A549 (cell line): ENCODE measurements around the gene PFDN1. TPM values are rescaled to one million over a fixed set of nuclear protein-coding genes. Genes with fewer than 3 reads are reported as not detected.

Experiments used
- ATAC-seq, 2 experiments: fragments of 200-7000 bp in 1 of 2; fragments of >200 bp in 1 of 2; cut with Nextera tagmentation in 1 of 2; cut with Tn5 transposase in 1 of 2; 3 replicates each; pipeline versions ENCODE4 v1.8.0 to v1.9.1; 2018 to 2020; ENCODE audit warnings: mild to moderate bottlenecking in 1 of 2, moderate library complexity in 1 of 2
- CTCF ChIA-PET: fragments of 300-600 bp; sonication (Branson Sonifier 250); formaldehyde crosslinking; extraction: SDS; loops from one replicate; lab custom pipeline; 2021; ENCODE audit warnings: antibody characterized with exemption, inconsistent platforms; lab: Yijun Ruan, JAX
- POLR2A ChIA-PET: fragments of 350-600 bp; formaldehyde crosslinking; extraction: SDS; loops from one replicate; lab custom pipeline; 2021; ENCODE audit warnings: antibody characterized with exemption, inconsistent platforms; lab: Yijun Ruan, JAX
- DNase-seq, 2 experiments: peaks; one replicate each; pipeline versions ENCODE4 v3.0.0 to v3.0.0-alpha.2; 2011 to 2016; ENCODE audit warnings: low read depth in 1 of 2, low spot score in 1 of 2
- FAIRE-seq: peaks from 2 replicates; lab custom pipeline; 2011; peaks lifted over from hg19 to GRCh38; lab: Jason Lieb, UNC
- H3K27ac ChIP-seq, 2 experiments: fragments of >200 bp; sonication (Bioruptor Twin); formaldehyde crosslinking; 3 replicates each; pipeline ENCODE4 v1.5.1; 2016 to 2017
- H3K4me1 ChIP-seq: fragments of >200 bp; sonication (Bioruptor Twin); formaldehyde crosslinking; 3 replicates; pipeline ENCODE4 v1.6.1; 2016
- H3K4me2 ChIP-seq: fragments of >200 bp; sonication (Bioruptor Twin); formaldehyde crosslinking; 3 replicates; pipeline ENCODE4 v1.6.1; 2016
- H3K4me3 ChIP-seq: fragments of >200 bp; sonication (Bioruptor Twin); formaldehyde crosslinking; 3 replicates; pipeline ENCODE4 v1.5.1; 2016
- H3K9me3 ChIP-seq: fragments of >200 bp; sonication (Bioruptor Twin); formaldehyde crosslinking; 3 replicates; pipeline ENCODE4 v1.6.1; 2016
- BCL3 ChIP-seq: fragments of >200 bp; sonication (Bioruptor Twin); formaldehyde crosslinking; IDR thresholded peaks from 3 replicates; pipeline ENCODE4 v1.6.1; 2016
- BHLHE40 ChIP-seq: IDR thresholded peaks from 2 replicates; pipeline ENCODE4 v1.6.1; 2012; ENCODE audit warnings: low read depth, low read length, inconsistent platforms
- CBX8 ChIP-seq: fragments of 200-600 bp; sonication (generic); IDR thresholded peaks from 2 replicates; pipeline ENCODE4 v1.6.1; 2016
- CEBPB ChIP-seq, 2 experiments: fragments of >200 bp in 1 of 2; sonication (Bioruptor Twin) in 1 of 2; formaldehyde crosslinking in 1 of 2; IDR thresholded peaks; 2 replicates each; pipeline ENCODE4 v1.6.1; 2012 to 2016
- CHD2 ChIP-seq: fragments of 150-350 bp; IDR thresholded peaks from 2 replicates; pipeline ENCODE4 v1.6.1; 2014; ENCODE audit warnings: low read length; ENCODE audit not compliant: partially characterized antibody
- CHD4 ChIP-seq: fragments of 200-600 bp; sonication (generic); IDR thresholded peaks from 2 replicates; pipeline ENCODE4 v1.6.1; 2016; ENCODE audit warnings: antibody characterized with exemption, mild to moderate bottlenecking, borderline replicate concordance
- E2F6 ChIP-seq: IDR thresholded peaks from 2 replicates; pipeline ENCODE4 v1.6.1; 2012; ENCODE audit warnings: low read depth, borderline replicate concordance
- EP300 ChIP-seq, 2 experiments: fragments of >200 bp; sonication (Bioruptor Twin); formaldehyde crosslinking; IDR thresholded peaks; 2 replicates in 1 of 2; 3 replicates in 1 of 2; pipeline ENCODE4 v1.6.1; 2016 to 2017
- FOSL2 ChIP-seq, 2 experiments: fragments of 450-650 bp in 1 of 2; fragments of >200 bp in 1 of 2; sonication (Bioruptor Twin) in 1 of 2; formaldehyde crosslinking; IDR thresholded peaks; 2 replicates each; pipeline versions ENCODE4 v1.5.0 to v1.6.1; 2016 to 2020; ENCODE audit warnings: mild to moderate bottlenecking in 1 of 2, moderate library complexity in 1 of 2
- FOXS1 ChIP-seq: fragments of 250-450 bp; sonication (Bioruptor Pico); IDR thresholded peaks from 2 replicates; pipeline ENCODE4 v1.5.0; 2020; ENCODE audit warnings: mild to moderate bottlenecking, moderate library complexity
- GATA3 ChIP-seq: IDR thresholded peaks from 2 replicates; pipeline ENCODE4 v1.6.1; 2012; ENCODE audit warnings: borderline replicate concordance
- HES2 ChIP-seq: fragments of >200 bp; sonication (Bioruptor Twin); formaldehyde crosslinking; IDR thresholded peaks from 2 replicates; pipeline ENCODE4 v1.6.1; 2016
- HEYL ChIP-seq: fragments of 250-450 bp; sonication (Bioruptor Pico); IDR thresholded peaks from 2 replicates; pipeline ENCODE4 v1.8.0; 2021; ENCODE audit warnings: mild to moderate bottlenecking, moderate library complexity
- HMGXB4 ChIP-seq: fragments of 250-450 bp; sonication (Bioruptor Pico); IDR thresholded peaks from 2 replicates; pipeline ENCODE4 v1.5.0; 2021; ENCODE audit warnings: mild to moderate bottlenecking, moderate library complexity, borderline replicate concordance
- HOXB13 ChIP-seq: fragments of 250-450 bp; sonication (Bioruptor Pico); IDR thresholded peaks from 2 replicates; pipeline ENCODE4 v1.5.0; 2020; ENCODE audit warnings: low read depth, mild to moderate bottlenecking, moderate library complexity
- HOXB5 ChIP-seq: fragments of 250-450 bp; sonication (Bioruptor Pico); IDR thresholded peaks from 2 replicates; pipeline ENCODE4 v1.5.0; 2020; ENCODE audit warnings: mild to moderate bottlenecking, moderate library complexity
- KDM5A ChIP-seq: fragments of 200-600 bp; sonication (generic); IDR thresholded peaks from 2 replicates; pipeline ENCODE4 v1.6.1; 2016; ENCODE audit warnings: antibody characterized with exemption, mild to moderate bottlenecking
- MAZ ChIP-seq: fragments of 150-350 bp; IDR thresholded peaks from 2 replicates; pipeline ENCODE4 v1.6.1; 2014; ENCODE audit warnings: antibody characterized with exemption, low read depth, low read length, borderline replicate concordance
- MYC ChIP-seq: IDR thresholded peaks from 2 replicates; pipeline ENCODE4 v1.6.1; 2012; ENCODE audit warnings: mild to moderate bottlenecking, inconsistent platforms, low read length, improper control_type of control experiment, borderline replicate concordance
- NR3C1 ChIP-seq: fragments of >200 bp; sonication (Bioruptor Twin); formaldehyde crosslinking; IDR thresholded peaks from 3 replicates; pipeline ENCODE4 v1.6.1; 2017
- POLR2A ChIP-seq: IDR thresholded peaks from 2 replicates; pipeline ENCODE4 v1.6.1; 2012; ENCODE audit warnings: mild to moderate bottlenecking, low read length
- RAD21 ChIP-seq, 2 experiments: fragments of >200 bp in 1 of 2; sonication (Bioruptor Twin) in 1 of 2; formaldehyde crosslinking in 1 of 2; IDR thresholded peaks in 1 of 2; conservative IDR thresholded peaks in 1 of 2; 2 replicates in 1 of 2; 3 replicates in 1 of 2; pipeline ENCODE4 v1.6.1; 2012 to 2018; ENCODE audit warnings: inconsistent platforms in 1 of 2
- RARB ChIP-seq: fragments of 250-450 bp; sonication (Bioruptor Pico); IDR thresholded peaks from 2 replicates; pipeline ENCODE4 v1.8.0; 2021; ENCODE audit warnings: mild to moderate bottlenecking, moderate library complexity
- RCOR1 ChIP-seq: fragments of 150-350 bp; IDR thresholded peaks from 2 replicates; pipeline ENCODE4 v1.6.1; 2014; ENCODE audit warnings: antibody characterized with exemption, low read length, low read depth
- SMC3 ChIP-seq: fragments of >200 bp; sonication (Bioruptor Twin); formaldehyde crosslinking; IDR thresholded peaks from 3 replicates; pipeline ENCODE4 v1.6.1; 2018; ENCODE audit warnings: inconsistent platforms
- USF2 ChIP-seq: fragments of 450-650 bp; IDR thresholded peaks from 2 replicates; pipeline ENCODE4 v1.6.1; 2014; ENCODE audit warnings: antibody characterized with exemption
- ZFP36 ChIP-seq: fragments of 450-650 bp; IDR thresholded peaks from 2 replicates; pipeline ENCODE4 v1.6.1; 2014; ENCODE audit warnings: borderline replicate concordance; ENCODE audit not compliant: partially characterized antibody
- ZSCAN20 ChIP-seq: fragments of 250-450 bp; sonication (Bioruptor Pico); IDR thresholded peaks from 2 replicates; pipeline ENCODE4 v1.8.0; 2022; ENCODE audit warnings: mild to moderate bottlenecking, moderate library complexity
- WGBS: methylation state at CpG from one replicate; pipeline ENCODE4 v1.1.6; 2017; ENCODE audit errors: missing lambda C conversion rate; 5-methylcytosine and 5-hydroxymethylcytosine counted together
- polyA plus RNA-seq, 4 experiments: library from polyadenylated mRNA; depleted of rRNA in 3 of 4; stranded (reverse); fragments of >200 nt; fragmentation: RNase III in 1 of 4; extraction: RNeasy Plus Mini Kit Qiagen cat#74134 plus additional on column Dnase treatment in 1 of 4; gene quantifications; 2 replicates in 3 of 4; 3 replicates in 1 of 4; pipeline ENCODE4 v1.2.3, GENCODE V29; 2011 to 2017

The PFDN1 gene
- polyA plus RNA-seq, 2 of the 4 experiments (the other 2 are of a cell fraction) = 90.4 to 201 TPM

- TF ChIP-seq GATA3 (no peak), HOXB13 (CRISPR knock-in tag) (no peak)
- H3K27ac ChIP-seq = no peak overlapping the region
- 69% methylated on average over 3 of the region's 3 CpGs for WGBS
- peaks cover 36% of the 10 kb centered on the region for H3K4me1 ChIP-seq
- POLR2A ChIA-PET = interaction anchor here (1.1 kb wide), 1 partner anchor 89 kb away, joined by 3 read pairs; the partner anchor contains the start of gene HBEGF
- peaks cover 3% of the 10 kb centered on the region; the same call in 1 of the 3 replicates for H3K9me3 ChIP-seq
- CTCF ChIA-PET = interaction anchor here (0.8 to 42.9 kb wide), 4 partner anchors 15 to 94 kb away, joined by 4 to 1613 read pairs (median 84); partner anchors contain the start of genes HBEGF and SLC4A9
- no peak overlapping the region for H3K4me3 ChIP-seq
- ATAC-seq (no peak), FAIRE-seq (no peak), DNase-seq (no peak)
- H3K4me2 ChIP-seq = no peak overlapping the region
These were observed 44.9 kb downstream of the PFDN1 start for GRCh38 chr5:140258016-140258415.

GRCh38 chr5:140256726-140257125 is 46.2 kb downstream of the PFDN1 start:
- 94% methylated on average over 6 of the region's 6 CpGs for WGBS

GRCh38 chr5:140255460-140256157 is 47.3 kb downstream of the PFDN1 start:
- H3K27ac ChIP-seq = no peak overlapping the region
- POLR2A ChIA-PET = no interaction called here
- H3K4me2 ChIP-seq = no peak overlapping the region
- H3K4me1 ChIP-seq = peaks cover 42% of the 10 kb centered on the region
- CTCF ChIA-PET = interaction anchor here (0.6 to 42.9 kb wide), 7 partner anchors 10 to 184 kb away, joined by 3 to 1613 read pairs (median 3); partner anchors contain the start of genes HBEGF and SLC4A9
- 86% methylated on average over 4 of the region's 4 CpGs for WGBS
- no peak for FAIRE-seq
- no peak for DNase-seq
- ATAC-seq = no peak
- H3K9me3 ChIP-seq = peaks cover 3% of the 10 kb centered on the region; the same call in 1 of the 3 replicates
- H3K4me3 ChIP-seq = no peak overlapping the region
- TF ChIP-seq CHD4 (no peak), NR3C1 (no peak), KDM5A (no peak), CBX8 (no peak), CHD2 (no peak), BCL3 (no peak), HMGXB4 (CRISPR knock-in tag) (no peak), FOXS1 (CRISPR knock-in tag) (no peak), RCOR1 (no peak)

More at GRCh38 chr5:140256726-140257125, 46.2 kb downstream of the PFDN1 start:
- peaks cover 43% of the 10 kb centered on the region for H3K4me1 ChIP-seq
- no peak overlapping the region for H3K27ac ChIP-seq
- no peak overlapping the region for H3K4me2 ChIP-seq
- no peak for ATAC-seq
- ChIA-PET CTCF (interaction anchor here (0.8 to 42.9 kb wide), 7 partner anchors 13 to 463 kb away, joined by 3 to 1613 read pairs (median 4); partner anchors contain the start of genes HBEGF and SLC4A9), POLR2A (no interaction called here)
- no peak overlapping the region for H3K4me3 ChIP-seq
- no peak for FAIRE-seq
- H3K9me3 ChIP-seq = peaks cover 3% of the 10 kb centered on the region; the same call in 1 of the 3 replicates
- DNase-seq = no peak
- no peak for TF ChIP-seq RAD21 (conservative IDR thresholded peaks at IDR 0.05 in 1 of 2, IDR thresholded peaks at IDR 0.05 in 1 of 2)
- TF ChIP-seq HOXB5 (CRISPR knock-in tag) = no peak
- TF ChIP-seq HES2 = no peak
- TF ChIP-seq ZFP36 = no peak
- no peak for TF ChIP-seq MAZ
- no peak for TF ChIP-seq FOSL2 (IDR thresholded peaks at IDR 0.05)
- TF ChIP-seq FOSL2 (CRISPR knock-in tag; IDR thresholded peaks at IDR 0.05) = no peak
- no peak for TF ChIP-seq NR3C1
- no peak for TF ChIP-seq HMGXB4 (CRISPR knock-in tag)
- TF ChIP-seq CEBPB (IDR thresholded peaks at IDR 0.05) = no peak
- no peak for TF ChIP-seq BHLHE40
- no peak for TF ChIP-seq EP300 (IDR thresholded peaks at IDR 0.05)
- no peak for TF ChIP-seq USF2
- no peak for TF ChIP-seq POLR2A
- TF ChIP-seq ZSCAN20 (CRISPR knock-in tag) = no peak
- no peak for TF ChIP-seq HEYL (CRISPR knock-in tag)
- TF ChIP-seq E2F6 = no peak
- TF ChIP-seq MYC = no peak
- TF ChIP-seq SMC3 = no peak
- TF ChIP-seq RARB (CRISPR knock-in tag) = no peak
- TF ChIP-seq, all 56 proteins: peak for 0
